Caki2 (cell line): Measurements from ENCODE around the gene NOS3. TPM values are rescaled to one million over a fixed set of nuclear protein-coding genes. Genes with fewer than 3 reads are reported as not detected.

Experiments used
- DNase-seq: peaks from one replicate; pipeline ENCODE4 v3.0.0-alpha.2; 2015; ENCODE audit warnings: low read depth
- in situ Hi-C: cut with HindIII; loops from 2 replicates; pipeline ENCODE4 v1.10.0; 2016; ENCODE audit warnings: low sequenced_read_pairs, low pct_unique_long_range_greater_than_20kb, mixed read lengths
- total RNA-seq: library from RNA; depleted of rRNA; stranded (reverse); fragments of >200 nt; shearing (Covaris generic); gene quantifications from 2 replicates; pipeline ENCODE4 v1.2.3, GENCODE V29; 2014; ENCODE audit warnings: low replicate concordance

NOS3 gene
- total RNA-seq, 1 experiment from 2014 or later: 12.0 TPM

GRCh38 chr7:150950496-150951180 lies 40.2 kb upstream of the NOS3 start:
- DNase-seq: no peak
- in situ Hi-C loops: no loop called here

- in situ Hi-C loops: no loop called here
Measured at GRCh38 chr7:150951181-150951520, 39.7 kb upstream of the NOS3 start.

GRCh38 chr7:150951521-150951920 lies 39.3 kb upstream of the NOS3 start:
- in situ Hi-C loops: no loop called here
- DNase-seq: no peak

More at GRCh38 chr7:150951181-150951520, 39.7 kb upstream of the NOS3 start:
- DNase-seq: no peak

- in situ Hi-C loops: no loop called here
- no peak for DNase-seq
Measured at GRCh38 chr7:150952331-150953050, 38.3 kb upstream of the NOS3 start.

- DNase-seq: no peak
- in situ Hi-C loops: no loop called here
Measured at GRCh38 chr7:150953061-150953997, 37.5 kb upstream of the NOS3 start.

- in situ Hi-C loops: no loop called here
- no peak for DNase-seq
Measured at GRCh38 chr7:150954201-150954985, 36.4 kb upstream of the NOS3 start.

- no peak for DNase-seq
- in situ Hi-C loops: no loop called here
Measured at GRCh38 chr7:150954986-150955518, 35.8 kb upstream of the NOS3 start.

GRCh38 chr7:150955519-150956394 lies 35.1 kb upstream of the NOS3 start:
- in situ Hi-C loops: no loop called here
- DNase-seq: no peak

- no peak for DNase-seq
- in situ Hi-C loops: no loop called here
Measured at GRCh38 chr7:150956395-150957132, 34.3 kb upstream of the NOS3 start.

GRCh38 chr7:150957133-150958020 lies 33.4 kb upstream of the NOS3 start:
- no peak for DNase-seq
- in situ Hi-C loops: no loop called here

- no peak for DNase-seq
- in situ Hi-C loops: no loop called here
Measured at GRCh38 chr7:150958062-150958552, 32.7 kb upstream of the NOS3 start.

GRCh38 chr7:150958597-150958996 lies 32.2 kb upstream of the NOS3 start:
- in situ Hi-C loops: no loop called here

GRCh38 chr7:150959081-150959480 lies 31.7 kb upstream of the NOS3 start:
- in situ Hi-C loops: no loop called here
- DNase-seq: no peak

More at GRCh38 chr7:150958597-150958996, 32.2 kb upstream of the NOS3 start:
- DNase-seq: no peak

GRCh38 chr7:150959739-150960734 lies 30.8 kb upstream of the NOS3 start:
- in situ Hi-C loops: no loop called here
- DNase-seq: no peak
